ENCODE results near the gene CTNS.

The CTNS gene

DNA sequence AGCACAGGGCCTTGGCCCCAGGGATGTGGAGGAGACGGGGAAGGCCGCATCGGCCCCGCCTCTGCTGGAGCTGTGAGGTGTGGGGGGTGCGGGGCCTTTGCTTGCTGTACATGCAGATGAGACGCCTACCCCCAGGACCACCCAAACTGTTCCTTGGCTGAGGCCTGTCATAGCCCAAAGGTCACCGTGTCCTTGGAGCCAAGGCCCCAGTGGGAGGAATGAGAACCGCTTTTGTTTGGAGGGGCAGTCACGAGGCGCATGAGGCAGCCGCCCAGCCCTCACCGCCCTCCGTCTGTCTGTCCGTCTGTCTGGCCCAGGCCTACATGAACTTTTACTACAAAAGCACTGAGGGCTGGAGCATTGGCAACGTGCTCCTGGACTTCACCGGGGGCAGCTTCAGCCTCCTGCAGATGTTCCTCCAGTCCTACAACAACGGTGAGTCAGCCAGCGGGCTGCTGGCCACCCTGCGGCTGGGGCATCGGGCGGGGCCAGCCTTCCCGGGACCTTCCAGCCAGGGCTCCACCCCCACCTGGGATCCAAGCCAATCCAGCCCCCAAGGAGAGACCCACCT is 23.1 kb downstream of the CTNS start:
- no peak for DNase-seq (ENCODE audit: low spot score)

GRCh38 chr17:3660311-3660891 is 23.8 kb downstream of the CTNS start:
- DNase-seq (ENCODE audit: low spot score): no peak

DNA sequence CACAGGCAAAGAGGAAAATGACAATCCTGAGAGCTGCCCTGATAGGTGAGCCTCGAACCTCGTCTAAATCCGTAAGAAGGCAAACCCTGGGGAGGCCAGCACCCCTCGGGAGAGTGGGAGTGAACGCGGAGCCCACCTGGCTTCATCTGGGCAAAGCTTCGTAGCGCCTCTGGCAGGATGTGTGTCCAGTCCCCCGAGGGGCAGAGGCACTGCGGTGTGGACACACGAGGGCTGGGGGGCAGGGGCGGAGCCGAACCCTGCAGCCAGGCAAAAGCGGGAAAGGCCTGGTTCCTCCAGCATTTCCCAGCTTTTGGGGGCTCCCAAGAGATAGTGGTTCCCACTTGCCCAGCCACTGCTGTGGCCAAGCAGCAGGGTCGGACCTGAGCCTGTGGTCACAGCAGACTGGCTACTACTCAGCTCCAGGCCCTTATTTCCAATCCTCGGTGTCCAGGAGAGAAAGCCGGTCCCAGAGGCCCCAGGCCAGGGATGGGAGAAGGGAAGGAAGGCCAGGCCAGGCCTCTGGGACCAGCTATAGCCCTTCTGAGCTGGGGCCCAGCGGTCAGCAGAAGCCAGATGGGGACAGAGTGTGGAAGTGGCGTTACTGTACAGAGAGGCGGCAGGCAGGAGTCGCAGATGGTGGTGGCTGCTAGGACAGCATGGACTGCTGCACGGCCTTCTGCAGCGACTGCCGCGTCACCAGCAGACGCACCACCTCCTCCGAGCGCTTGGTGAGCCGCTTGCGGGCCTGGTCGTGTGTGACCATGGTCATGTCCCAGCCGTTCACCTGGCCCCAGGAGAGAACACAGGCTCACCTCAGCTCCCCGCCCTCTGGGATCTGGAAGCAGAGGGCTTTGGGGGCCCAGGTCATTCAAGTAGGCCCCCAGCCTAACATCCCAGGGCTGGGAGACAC is 26.8 kb downstream of the CTNS start:
- no peak for DNase-seq (ENCODE audit: low spot score)

- DNase-seq (ENCODE audit: low spot score): no peak
These were observed 29.3 kb downstream of the CTNS start for GRCh38 chr17:3665834-3666233.

DNA sequence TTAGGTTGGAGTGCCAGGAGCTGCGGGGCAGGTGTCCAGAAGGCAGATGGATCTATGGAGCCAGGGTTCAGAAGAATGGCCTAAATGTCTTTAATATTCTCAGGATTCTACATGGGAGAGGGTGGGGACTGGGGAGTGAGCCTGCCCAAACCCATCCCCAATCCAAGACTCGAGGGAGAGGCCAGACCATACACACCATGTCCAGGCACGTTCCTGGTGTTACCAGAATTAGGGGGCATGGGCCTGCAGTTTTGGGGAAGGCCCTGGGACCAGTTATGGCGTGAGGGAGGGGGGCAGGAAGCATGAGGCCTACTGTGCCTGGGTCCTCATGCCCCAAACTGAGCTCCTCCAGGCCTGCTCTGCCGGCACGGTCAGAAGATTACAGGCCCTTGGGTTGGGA is 30.0 kb downstream of the CTNS start:
- no peak for DNase-seq (ENCODE audit: low spot score)

DNA sequence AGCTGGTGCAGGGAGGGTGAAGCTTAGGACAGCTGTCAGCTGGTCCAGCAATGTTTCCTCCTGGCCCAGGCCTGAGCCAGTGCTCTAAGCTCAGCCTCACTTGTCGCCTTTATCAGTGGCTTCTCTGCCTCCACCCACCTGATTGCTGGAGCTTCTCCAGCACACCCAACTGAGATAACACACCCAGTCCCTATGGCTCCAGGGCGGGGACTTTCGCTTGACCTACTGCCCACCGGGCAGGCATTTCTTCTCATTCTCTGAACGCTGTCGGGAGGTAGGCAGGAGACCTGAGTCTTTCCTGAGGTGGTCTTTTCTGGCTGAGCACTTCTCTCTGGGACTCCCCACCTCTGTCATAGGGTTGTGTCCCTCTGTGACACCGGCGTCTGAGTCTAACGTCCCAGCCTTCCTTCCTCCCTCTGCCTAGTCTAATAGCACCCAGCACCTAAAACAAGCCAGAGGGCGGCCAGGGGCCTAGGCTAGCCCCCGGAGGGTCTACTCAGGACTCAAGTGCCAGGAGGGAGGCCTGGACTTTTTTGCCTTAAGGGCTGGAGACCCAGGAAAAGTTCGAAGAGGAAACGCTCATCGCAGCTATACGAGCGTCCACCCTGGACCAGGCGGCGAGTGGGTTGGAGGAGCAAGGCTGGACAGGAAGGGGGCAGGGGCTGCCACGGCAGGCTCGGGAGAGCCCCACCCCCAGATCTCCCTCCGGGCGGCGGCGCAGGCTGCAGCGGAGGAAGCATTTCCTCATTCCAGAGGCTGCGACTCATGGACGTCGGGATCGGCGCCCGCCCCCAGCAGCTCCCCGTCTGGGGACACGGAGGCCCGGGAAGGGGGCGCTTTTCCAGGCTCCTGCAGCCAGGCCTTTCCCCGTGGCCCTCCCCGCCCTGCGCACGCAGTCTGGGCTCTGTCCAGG is 31.1 kb downstream of the CTNS start:
- peak; percentile 90 for DNase-seq (ENCODE audit: low spot score)

- DNase-seq (ENCODE audit: low spot score): peak; percentile 100
These were observed 31.9 kb downstream of the CTNS start, which contains the start of the genes EMC6 and TAX1BP3 for GRCh38 chr17:3668279-3669084. Gene EMC6, plus strand, starts transcription at chr17:3668812. Its CDS starts 335 bp downstream, at chr17:3669147. Gene TAX1BP3, minus strand, starts transcription at chr17:3668578. Its CDS starts 52 bp downstream, at chr17:3668526.

- DNase-seq (ENCODE audit: low spot score): no peak
These were observed 32.5 kb downstream of the CTNS start for GRCh38 chr17:3669085-3669347.

- no peak for DNase-seq (ENCODE audit: low spot score)
These were observed 33.0 kb downstream of the CTNS start for GRCh38 chr17:3669548-3669947.

DNA sequence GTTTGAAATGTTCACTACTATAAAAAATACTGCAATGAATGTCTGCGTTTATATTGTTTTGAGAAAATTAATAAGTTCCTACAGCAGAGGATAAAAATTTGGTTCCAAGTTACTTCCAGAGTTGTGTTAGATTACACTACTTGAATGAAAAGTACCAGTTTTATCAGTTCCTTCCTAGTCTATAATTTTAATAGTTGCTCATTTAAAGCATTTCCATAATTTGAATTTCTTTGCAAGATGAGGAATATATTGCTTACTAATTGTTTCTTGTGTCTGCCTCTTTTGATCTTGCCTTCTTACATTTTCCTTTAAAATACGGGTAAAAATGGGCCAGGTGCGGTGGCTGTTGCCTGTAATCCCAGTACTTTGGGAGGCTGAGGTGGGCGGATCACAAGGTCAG is 36.0 kb downstream of the CTNS start:
- no peak for DNase-seq (ENCODE audit: low spot score)

GRCh38 chr17:3675886-3676285 is 39.3 kb downstream of the CTNS start:
- no peak for DNase-seq (ENCODE audit: low spot score)

- no peak for DNase-seq (ENCODE audit: low spot score)
These were observed 41.7 kb downstream of the CTNS start for GRCh38 chr17:3678095-3678820.

DNA sequence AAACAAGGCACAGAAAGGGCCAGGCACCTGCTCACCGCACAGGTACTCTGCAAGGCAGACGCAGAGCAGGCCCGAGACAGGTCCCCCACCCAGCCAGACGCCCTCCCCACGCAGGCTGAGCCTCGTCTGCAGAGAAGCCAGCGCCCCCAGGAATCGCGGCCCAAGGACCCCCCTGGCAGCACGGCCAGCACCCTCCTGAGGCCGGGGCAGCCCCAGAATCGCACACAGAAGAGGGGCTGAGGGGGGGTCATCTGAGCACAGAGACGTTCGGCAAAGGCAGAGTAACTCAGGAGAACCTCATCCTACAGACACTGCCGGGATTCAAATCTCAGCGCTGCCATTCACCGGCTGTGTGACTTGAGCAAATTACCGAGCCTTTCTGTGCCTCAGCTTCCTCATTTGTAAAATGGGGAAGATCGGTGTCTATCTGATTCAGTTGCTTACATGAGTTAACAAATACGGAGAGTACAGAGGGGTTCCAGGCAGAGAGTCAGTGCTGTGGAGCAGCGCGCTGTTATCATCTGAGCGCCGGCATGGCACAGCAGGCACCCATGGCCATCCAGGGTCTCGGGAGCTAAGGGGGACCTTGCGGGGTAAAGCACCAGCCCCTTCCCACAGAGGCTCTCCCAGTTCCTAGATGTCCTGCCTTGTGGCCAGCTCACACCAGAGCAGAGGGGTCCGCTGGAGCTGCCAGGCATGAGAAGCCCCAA is 42.4 kb downstream of the CTNS start:
- no peak for DNase-seq (ENCODE audit: low spot score)

DNA sequence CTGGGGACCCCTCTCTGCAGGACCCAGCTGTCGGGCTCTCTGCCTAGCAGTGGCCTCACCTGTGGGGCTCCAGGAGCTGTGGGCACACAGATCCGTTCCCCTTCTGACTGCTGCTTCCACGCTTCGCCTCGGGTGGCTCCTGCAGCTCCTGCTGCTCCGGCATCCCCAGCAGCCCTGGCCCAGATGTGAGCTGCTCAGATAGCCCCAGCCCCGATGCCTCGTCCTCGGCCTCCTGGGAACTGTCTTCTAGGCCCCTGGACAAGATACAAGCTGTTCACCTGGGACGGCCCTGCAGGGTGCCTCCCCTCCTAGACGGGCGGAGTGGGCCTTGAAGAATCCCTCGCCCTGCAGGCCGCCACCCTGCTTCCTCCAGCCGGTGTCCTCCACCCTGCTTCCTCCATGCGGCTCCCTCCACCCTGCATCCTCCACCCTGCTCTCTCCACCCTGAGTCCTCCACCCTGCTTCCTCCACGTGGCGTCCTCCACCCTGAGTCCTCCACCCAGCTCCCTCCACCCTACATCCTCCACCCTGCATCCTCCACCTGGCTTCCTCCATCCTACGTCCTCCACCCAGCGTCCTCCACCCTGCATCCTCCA is 43.1 kb downstream of the CTNS start:
- no peak for DNase-seq (ENCODE audit: low spot score)

DNA sequence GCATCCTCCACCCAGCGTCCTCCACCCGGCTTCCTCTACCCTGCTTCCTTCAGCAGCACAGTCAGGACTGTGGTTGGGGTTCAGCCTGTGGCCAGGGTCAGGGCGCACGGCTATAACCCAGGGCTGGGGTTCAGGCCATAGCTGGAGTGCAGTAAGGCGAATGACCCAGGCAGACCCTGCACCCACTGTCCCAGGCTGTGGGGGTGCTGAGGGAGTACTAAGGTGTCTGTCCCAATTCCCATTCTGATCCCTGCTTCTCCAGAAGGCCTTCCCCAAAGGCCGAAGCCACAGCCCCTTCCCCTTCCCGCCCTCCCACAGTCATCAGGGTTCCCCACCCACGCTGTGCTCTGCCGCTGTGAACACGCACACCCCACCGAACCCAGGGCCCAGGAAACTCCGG is 44.5 kb downstream of the CTNS start:
- no peak for DNase-seq (ENCODE audit: low spot score)

GRCh38 chr17:3681565-3681964 is 45.0 kb downstream of the CTNS start:
- no peak for DNase-seq (ENCODE audit: low spot score)

GRCh38 chr17:3682033-3682432 is 45.5 kb downstream of the CTNS start:
- DNase-seq (ENCODE audit: low spot score): no peak

DNA sequence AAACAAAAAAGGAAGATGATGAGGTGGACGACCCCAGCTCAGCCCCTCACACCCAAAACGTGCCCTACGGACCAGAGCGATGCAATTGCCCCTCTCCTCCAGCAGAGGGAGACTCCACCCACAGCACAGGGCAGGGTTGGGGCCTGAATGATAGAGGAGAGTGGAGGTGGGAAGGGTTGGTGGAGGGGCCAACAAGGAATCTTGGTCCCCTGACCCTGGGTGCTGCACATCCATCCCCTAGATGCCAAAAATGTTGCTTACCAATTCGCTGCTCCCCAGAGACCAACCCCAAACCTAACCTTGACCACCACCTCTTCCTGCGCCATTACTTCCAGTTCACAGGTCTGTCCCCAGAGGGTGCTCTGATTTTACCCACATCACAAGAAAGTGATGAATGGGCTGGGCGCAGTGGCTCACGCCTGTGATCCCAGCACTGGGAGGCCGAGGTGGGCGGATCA is 46.5 kb downstream of the CTNS start:
- no peak for DNase-seq (ENCODE audit: low spot score)

DNA sequence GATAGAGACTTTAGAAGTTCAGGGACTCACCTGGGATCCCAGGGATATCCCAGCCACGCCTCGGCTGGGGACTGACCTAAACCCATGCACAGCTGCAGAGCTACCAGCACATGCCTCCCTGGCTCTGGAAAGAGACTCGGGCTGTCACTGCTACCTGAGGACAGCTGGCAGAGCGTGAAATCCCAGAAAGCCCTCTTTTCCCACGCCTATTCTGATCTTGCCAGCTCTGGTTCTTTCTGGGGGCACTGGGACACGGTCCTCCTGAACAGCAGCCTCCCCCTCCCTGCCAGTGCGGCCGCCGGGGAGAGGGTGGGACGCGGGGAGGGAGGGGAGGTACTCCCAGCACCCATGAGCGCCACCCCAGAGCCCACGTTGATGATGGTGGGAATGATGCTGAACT is 48.6 kb downstream of the CTNS start:
- no peak for DNase-seq (ENCODE audit: low spot score)

All from ecto neural progenitor cell (in vitro differentiated cells).